DMS79 treated with DMSO at 0.1 percent for 48 hours (cell line): ENCODE results near the gene LMF1.

ENCODE experiments used
- DNase-seq: peaks from one replicate; lab custom pipeline; 2025; lab: John Stamatoyannopoulos, UW

LMF1 gene

DNA sequence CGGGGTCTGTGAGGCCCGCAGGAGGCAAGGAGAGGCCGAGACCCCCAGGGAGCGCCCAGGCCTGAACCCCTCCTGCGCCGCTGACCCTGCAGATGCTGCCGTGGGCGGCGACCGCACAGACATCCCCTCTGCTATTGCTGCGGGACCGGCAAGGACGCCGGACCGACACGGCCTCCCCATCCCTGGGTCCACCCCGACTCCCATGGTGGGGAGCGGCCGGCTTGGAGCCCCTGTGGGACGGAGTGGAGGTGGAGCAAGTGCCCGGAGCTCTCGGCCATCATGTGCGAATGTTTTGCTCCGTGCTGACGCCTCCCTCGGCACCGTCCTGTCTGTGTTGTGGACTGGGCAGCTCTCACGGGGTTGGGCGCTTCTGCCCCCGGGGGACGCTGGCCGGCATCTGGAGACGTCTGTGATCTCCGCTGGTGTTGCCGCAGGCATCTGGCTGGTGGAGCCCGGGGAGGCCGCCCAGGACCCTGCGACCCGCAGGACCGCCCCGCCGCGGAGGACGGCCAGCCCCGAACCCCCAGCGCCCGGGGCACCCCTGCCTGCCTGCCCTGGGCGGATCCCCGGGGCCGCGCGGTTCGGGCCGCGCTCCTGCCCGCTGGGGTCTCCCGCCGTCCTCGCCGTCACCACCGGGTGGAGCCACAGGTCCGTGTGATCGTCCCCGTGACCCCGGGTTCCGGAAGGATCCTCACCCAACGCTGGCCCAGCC lies 157.4 kb downstream of the LMF1 start:
- DNase-seq = peak; percentile 42

DNA sequence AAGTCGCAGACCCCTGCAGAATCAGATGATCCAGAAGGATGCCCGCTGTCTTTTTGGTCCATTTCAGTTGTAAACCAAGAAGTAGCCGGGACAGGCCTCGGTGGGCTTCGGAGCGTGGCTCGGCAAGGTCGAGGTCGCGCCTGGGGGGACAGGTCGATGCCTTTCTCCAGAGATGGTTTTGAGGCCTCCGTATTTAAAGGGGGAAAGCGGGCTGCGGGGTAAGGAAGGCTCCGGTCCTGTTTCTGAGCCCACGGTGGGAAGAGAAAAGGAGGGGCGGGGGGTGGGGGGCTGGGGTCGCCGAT lies 162.7 kb downstream of the LMF1 start:
- no peak for DNase-seq

DNA sequence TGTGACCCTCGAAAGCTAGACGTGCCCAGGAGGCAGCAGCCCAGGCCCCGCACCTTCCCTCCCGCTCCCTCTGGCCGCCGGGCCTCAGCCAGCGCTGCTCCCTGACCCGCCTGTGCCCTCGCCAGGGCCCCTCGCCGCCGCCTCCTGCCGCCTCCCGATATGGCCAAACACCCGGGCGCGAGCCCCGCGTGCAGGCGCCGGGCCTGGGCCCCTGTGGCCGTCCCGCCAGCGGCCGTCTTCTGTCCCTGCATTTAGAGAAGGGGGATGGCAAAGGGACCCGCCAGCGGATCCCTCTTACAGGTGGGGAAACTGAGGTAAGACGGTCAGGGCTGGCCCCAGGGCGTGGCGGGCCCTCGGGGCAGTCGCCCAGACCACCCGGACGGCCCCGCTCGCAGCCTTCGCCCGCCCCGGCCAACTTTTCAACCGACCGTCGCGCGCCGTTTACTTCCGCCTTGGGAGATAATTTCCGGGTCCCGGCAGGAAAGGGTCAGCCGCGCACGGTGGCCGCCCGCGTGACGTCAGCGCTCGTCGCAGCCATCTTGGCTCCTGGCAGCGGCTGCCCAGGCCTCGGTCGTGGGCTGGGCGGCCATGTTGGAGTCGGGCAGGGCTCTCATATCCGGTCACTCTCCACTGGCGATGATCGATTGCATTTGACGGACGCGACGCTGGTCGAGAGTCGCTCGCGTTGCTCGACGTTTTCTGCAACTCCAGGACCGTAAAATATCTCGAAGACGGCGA lies 163.3 kb downstream of the LMF1 start:
- peak; percentile 21 for DNase-seq

DNA sequence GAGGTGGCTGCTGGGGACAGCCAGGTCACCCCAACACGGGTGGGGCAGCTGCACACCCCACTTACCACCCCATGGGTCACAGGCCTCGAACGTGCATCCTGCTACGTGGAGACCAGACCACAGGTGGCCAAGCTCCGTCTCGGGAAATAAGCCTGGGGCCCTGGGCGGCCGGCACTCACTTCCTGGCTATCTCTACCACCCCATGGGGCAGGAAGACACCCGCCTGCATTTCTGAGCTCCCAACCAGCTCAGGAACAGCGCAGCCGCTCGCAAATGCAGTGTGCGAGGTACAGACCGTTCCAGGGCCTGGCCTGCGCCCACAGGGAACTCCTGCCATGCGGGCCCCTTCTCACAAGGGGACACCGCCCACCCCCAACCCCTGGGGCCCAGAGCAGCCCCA lies 165.3 kb downstream of the LMF1 start:
- no peak for DNase-seq

DNA sequence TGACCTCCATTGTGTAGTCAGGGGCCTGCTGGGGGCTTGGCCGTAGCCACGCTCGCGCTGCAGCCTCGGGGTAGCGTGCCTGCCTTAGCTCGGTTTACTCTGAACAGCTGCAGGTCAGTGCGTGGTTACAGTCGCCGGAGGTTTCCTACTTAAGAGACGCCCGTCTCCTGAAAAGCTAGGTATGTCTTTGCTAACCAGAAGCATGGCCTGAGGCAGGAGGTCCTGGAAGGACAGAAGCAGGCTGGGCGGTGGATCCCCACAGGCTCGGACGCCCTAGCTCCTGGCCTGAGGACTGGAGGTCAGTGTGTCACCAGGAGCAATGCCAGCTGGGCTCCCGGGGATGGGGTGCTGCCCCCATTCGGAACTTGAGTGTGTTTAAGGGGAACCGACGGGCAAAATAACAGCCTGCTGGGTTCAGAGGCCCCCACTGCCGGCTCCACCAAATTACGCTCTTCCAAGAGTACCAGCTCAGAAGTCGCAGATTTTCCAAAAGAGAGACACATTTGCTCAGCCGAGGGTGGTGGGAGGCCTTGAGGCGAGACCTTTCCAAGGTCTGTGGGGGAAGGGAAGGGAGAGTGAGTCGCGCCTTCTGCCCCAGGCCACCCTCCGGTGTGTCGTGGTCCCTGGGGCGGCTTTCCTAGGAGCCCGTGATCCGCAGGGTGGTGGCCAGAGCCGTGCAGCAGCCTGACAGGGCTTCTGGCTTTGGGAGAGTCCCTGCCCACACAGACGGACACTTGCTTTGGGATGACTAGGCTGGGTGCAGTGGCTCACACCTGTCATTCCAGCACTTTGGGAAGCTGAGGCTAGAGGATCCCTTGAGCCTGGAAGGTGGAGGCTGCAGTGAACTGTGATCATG lies 166.4 kb downstream of the LMF1 start:
- no peak for DNase-seq

DNA sequence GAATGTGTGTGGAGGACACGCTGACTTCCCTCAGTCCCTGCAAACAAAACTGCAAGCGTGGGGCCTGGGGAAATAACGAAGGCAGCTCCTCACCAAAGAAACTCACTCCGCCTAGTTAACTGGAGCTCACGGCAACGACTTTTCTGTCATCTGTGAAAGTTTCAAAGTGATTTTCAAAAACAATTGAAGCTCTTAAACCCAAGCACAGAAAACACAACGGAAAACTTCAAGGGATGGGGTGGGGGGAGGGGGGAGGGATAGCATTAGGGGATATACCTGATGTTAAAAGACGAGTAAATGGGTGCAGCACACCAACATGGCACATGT lies 167.1 kb downstream of the LMF1 start:
- DNase-seq = no peak
